Fibroblast of skin of back (primary cell): ENCODE data around the gene GOSR2.
A peak's percentile ranks its signal among the peaks of the same experiment; 100 is the strongest.
"Not testable (repeated sequence)": the region's sequence is repeated elsewhere in the genome, so short reads cannot be mapped to it uniquely, and the experiment has no call there.

ENCODE experiments used
- DNase-seq: peaks from one replicate; pipeline ENCODE4 v3.0.0-alpha.2; 2013

The GOSR2 gene

DNA sequence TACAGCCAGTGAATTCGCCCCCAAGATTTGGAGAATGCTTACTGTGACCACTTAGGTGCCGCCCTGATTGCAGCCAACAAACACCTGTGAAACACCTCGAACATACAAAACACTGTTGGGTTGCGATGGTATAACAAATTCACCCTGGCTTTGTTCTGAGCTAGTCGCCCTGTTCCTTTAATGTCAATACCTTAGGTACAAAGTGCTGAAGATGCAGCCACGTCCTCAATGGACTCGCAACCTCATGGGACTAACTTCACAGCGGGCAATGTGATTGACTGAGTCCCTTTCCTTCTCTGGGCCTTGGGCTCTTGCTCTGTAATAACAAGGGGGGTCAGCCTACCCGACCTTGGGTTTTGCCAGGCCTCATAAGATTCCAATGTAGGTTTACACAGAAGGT is 28.9 kb upstream of the GOSR2 start:
- no peak for DNase-seq

GRCh38 chr17:46894476-46895151 is 28.3 kb upstream of the GOSR2 start:
- no peak for DNase-seq

GRCh38 chr17:46895171-46895570 is 27.8 kb upstream of the GOSR2 start:
- DNase-seq: no peak

DNA sequence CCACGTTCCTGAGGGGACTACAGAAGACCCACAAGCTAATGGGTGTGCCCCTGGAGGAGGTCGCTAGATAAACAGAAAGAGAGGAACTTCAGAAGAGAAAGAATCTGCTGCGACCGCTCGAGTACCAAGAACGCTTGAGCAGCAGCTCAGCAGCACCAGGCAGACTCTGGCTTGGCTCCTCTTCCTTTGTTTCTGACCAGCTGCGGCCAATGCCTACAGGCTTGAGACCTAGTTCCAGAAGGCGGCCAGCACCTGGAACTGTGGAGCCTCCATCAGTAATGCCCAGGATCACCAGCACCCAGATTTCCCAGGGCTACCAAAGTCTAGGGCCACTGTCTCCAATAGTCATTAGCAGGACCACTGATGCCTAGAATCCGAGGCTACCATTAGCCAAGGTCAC is 26.0 kb upstream of the GOSR2 start:
- no peak for DNase-seq

DNA sequence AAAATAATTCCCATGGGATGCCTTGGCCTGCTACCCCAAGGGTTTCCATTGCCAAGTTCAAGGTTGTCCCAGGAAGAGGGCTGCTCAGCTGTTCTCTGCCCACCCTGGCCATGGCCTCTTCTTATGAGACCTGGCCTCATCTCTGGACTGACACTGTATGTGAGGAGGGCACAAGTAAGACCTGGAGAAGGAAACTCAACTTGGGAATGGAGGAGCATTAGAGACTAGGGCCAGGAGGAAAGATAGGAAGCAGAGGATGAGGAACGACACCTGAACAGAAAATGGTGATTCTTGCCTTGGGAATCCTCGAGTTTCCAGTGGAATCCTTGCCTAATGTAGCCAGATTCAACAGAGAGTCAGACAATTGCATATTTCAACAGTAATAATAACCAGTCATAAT is 24.6 kb upstream of the GOSR2 start:
- DNase-seq: no peak

DNA sequence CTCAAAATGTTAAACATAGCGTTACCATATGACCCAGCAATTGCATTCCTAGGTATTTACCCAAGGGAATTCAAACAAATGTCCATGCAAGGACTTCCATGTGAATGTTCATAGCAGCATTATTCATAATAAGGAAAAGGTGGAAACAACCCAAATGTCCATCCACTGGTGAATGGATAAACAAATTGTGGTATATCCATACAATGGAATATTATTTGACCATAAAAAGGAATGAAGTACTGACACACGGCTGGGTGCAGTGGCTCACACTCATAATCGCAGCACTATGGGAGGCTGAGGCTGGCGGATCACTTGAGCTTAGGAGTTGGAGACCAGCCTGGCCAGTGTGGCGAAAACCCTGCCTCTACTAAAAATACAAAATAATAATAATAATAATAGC is 24.1 kb upstream of the GOSR2 start:
- DNase-seq: no peak

DNA sequence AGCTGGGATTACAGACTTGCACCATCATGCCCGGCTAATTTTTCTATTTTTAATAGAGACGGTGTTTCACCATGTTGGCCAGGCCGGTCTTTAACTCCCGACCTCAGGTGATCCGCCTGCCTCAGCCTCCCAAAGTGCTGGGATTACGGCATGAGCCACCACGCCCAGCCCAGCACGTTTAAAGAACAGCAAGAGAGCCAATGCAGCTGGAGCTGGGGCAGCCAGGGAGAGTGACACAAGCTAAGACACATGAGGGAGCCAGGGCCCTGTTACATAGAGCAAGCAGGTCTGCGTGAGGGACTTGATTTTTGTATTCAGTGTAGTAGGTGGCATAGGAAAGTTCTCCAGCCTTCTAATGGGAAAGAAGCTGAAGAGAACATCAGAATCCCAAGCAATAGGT is 21.7 kb upstream of the GOSR2 start:
- DNase-seq: no peak

DNA sequence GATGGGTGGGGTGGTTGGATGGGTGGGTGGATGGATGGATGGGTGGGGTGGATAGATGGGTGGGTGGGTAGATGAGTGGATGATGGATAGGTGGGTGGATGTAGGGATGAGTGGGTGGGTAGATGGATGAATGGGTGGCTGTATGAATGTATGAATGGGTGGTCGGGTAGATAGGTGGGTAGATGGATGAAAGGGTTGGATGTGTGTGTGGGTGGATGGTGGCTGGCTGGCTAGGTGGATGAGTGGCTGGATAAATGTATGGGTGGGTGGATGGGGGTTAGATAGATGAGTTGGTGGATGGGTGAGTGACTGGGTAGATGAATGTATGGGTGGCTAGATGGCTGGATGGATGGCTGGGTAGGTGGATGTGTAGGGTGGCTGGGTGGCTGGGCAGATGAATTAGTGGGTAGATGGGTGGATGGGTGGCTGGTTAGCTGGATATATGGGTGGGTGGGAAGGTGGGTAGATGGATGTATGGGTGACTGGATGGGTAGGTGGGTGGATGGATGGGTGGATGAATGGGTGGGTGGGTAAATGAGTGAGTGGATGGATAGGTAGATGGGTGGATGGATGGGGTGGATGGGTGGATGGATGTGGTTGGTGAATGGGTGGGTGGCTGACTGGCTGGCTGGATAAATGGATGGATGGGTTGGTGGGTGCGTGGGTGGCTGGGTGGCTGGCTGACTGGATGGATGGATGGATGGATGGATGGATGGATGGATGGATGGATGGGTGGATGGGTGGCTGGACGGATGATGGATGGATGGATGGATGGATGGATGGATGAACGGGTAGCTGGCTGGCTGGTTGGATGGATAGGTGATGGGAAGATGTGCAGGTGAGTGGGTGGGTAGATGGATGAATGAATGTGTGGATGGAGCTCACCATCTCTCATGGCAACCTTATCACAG is 18.9 kb upstream of the GOSR2 start:
- no peak for DNase-seq

DNA sequence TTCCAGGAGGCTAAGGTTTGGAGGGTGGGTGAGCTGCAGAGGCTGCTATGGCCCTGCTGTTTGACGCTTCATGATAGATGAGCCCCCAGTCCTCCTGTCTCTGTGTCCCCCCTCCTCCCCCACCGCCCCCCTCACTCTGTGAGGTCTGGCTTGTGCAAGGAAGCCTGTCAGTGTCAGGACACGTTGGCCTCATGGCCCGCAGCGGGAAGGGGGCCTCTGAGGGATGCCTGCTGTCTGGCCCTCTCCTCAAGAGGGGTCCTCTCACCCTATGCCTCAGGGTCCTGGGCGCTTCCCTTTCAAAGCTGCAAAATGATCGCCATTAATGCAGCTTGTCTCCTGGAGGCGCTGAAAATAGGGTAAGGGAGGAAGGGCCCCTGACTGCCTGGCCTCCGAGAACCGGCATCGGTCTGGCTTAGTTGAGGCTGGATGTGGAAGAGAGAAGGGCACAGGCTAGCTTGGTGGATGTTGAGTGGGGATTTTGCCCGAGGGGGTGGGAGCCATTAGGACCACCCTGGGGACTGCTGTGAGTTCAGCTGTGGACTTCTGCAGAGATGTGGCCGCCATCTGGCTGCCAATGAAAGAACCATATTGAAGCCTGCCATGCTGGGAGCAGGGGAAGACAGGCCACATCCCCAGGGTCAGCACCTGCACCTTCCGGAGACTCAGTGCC is 14.8 kb upstream of the GOSR2 start:
- DNase-seq: no peak

- no peak for DNase-seq
Measured at GRCh38 chr17:46910179-46910927, 12.6 kb upstream of the GOSR2 start.

DNA sequence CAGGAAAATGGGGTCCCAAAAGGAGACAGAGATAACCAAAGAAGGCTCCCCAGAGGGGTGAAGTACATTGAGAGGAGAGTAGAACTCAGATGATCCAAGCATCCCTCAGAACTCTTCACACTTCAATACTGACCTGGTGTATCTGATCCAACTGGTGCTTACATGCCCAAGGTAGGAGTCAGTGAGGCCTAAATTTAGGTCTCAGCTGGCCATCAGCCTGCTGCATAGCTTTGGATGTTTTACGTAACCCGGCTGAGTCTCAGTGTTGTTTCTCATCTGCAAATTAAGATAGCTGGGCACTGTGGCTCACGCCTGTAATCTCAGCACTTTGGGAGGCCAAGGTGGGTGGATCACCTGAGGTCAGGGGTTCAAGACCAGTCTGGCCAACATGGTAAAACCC is 11.6 kb upstream of the GOSR2 start:
- DNase-seq: no peak

GRCh38 chr17:46915596-46915995 is 7.4 kb upstream of the GOSR2 start:
- DNase-seq: no peak

- DNase-seq: peak; percentile 5
Measured at GRCh38 chr17:46916211-46916610, 6.7 kb upstream of the GOSR2 start.

GRCh38 chr17:46916623-46917022 is 6.3 kb upstream of the GOSR2 start:
- DNase-seq: no peak

- no peak for DNase-seq
Measured at GRCh38 chr17:46917041-46917440, 5.9 kb upstream of the GOSR2 start.

- no peak for DNase-seq
Measured at GRCh38 chr17:46917516-46917915, 5.4 kb upstream of the GOSR2 start.

DNA sequence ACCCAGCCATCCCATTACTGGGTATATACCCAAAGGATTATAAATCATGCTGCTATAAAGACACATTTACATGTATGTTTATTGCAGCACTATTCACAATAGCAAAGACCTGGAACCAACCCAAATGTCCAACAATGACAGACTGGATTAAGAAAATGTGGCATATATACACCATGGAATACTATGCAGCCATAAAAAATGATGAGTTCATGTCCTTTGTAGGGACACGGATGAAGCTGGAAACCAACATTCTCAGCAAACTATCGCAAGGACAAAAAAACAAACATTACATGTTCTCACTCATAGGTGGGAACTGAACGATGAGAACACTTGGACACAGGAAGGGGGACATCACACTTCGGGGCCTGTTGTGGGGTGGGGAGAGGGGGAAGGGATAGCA is 998 bp upstream of the GOSR2 start:
- DNase-seq: not testable (repeated sequence)

DNA sequence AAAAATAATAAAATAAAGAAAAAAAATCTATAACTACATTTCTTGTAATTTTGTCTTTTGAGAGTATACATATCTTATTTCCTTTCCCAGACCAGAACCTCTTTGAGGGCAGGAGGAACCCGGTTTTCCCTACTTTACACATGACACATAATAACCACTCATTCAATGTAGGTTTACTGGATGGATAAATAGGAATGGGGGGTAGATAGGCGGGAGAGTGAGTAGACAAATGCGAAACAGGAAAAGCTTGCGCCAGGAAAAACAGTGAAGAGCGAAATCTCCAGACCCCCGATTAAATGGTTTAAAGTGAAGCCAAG is 515 bp upstream of the GOSR2 start:
- DNase-seq: no peak

DNA sequence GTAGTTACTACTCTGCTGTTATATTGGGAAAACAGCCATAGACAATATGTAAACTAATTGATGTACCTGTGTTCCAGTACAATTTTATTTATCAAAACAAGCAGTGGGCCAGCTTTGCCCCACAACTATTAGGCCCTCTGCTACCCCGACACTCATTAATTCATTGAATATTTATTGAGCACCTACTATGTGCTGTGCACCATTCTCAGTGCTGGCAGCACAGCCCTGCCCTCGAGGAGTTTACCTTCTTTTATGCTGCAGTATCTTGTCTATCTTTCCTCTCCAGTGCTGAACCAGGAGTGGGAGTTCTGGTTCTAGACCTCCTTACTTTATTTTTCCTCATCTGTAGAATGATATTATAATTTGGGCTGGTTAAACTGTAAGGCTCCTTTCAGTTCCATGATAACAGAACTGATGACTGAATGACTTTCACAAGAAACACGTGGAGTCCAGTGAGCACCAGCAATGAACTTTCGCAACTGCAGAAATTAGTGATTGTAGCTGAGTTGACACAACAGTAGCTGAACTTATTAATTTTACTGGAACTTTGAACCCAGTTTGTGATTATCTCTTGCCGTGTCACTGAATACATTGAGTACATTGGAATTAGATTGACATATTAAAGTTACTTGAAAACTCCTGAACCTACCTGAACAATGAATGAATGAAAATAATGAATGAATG is 2.4 kb downstream of the GOSR2 start:
- DNase-seq: no peak

DNA sequence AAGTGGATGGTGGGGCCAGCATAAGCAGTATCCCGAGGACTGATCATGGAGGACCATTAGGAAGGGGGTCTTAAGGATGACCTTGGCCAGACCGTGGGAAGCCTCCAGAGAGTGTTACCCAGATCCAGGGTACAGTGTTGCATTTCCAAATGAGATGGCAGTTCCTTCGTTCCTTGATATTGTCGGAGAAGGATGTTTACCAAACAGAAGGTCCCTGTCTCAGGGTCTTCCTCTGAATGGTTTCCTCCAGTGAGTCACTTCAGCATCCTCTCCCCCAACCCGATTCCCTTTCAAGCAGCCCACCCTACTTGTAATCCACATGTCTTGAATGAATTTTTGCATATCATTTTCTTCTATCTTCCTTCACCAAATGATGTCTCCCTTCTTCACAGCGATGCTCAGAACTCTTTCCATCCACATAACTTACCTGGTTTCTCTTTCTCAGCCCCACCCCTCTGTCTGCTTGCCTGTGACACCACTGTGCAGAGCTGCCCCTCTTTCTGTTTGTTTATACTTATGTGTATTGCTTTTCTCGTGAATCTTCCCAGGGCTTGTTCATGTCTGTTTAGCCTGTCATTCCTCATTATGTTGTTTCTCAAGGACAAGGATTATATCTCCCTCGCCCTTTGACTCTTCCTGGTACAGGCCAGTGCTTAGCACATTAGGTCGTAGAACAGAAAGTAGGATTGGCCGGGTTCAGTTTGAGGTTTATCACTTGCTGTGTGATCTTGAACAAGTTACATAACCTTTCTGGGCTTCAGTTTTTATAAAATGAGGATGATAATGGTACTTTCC is 5.7 kb downstream of the GOSR2 start:
- no peak for DNase-seq

- DNase-seq: peak; percentile 71
Measured at GRCh38 chr17:46929413-46929812, 6.5 kb downstream of the GOSR2 start.

GRCh38 chr17:46930051-46930450 is 7.1 kb downstream of the GOSR2 start:
- no peak for DNase-seq
